Skin epidermis (tissue), 12 donors: ENCODE measurements around the gene PTH1R.
A peak's percentile ranks its signal among the peaks of the same experiment; 100 is the strongest.

Source experiments
- H3K27ac ChIP-seq, 21 experiments: fragments of 200-600 bp; sonication (generic) in 11 of 21; one replicate each; pipeline ENCODE4 v1.5.0; 2020; ENCODE audit warnings: mild to moderate bottlenecking in 3 of 21, inconsistent platforms in 2 of 21, moderate library complexity in 2 of 21
- H3K4me3 ChIP-seq, 7 experiments: fragments of 200-600 bp; sonication (generic) in 2 of 7; one replicate each; pipeline ENCODE4 v1.5.0; 2020; ENCODE audit warnings: inconsistent platforms in 2 of 7, mild to moderate bottlenecking in 2 of 7, moderate library complexity in 1 of 7

The PTH1R gene

DNA sequence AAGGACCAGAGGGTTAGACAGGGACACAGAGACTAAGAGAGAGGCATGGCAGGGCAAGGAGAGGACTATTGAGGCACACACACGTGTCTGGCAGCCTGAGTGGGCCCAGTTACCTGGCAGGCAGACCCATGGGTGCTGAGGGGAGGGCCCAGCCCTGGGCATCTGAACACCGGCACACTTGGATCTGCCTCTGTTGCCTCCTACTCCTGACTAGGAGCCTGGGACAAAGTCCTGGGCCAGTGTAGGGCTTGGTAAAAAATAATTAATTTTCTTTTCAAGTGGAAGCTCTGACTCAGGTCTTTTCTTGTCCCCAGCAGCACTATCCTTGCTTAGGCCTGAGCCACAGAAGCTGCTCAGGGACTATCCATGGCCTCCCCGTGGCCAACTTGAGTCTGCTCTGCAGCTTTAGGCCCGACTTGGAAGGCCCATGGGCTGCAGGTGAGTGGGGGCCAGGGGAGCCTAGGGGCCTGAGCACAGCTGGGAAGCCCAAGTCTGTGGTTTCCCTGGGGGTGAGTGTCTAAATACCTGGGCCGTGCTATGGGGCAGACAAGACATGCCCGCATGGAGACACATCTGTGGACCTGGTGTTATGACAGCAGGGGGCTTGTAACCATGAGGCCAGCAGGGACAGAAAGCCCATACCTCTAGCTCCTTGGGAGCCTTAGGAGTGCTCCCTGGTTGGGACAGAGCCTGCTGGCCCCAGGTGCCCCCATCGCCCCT is at the start of gene PTH1R:
PTH1R (plus strand) TSS at position 316 of the 720 bp plus-strand sequence. CDS start 5,839 bp downstream, outside the sequence.
- Histone ChIP-seq H3K4me3 (no peak within 1 kb of the TSS), H3K27ac (peak within 1 kb of the TSS in 1 of 21 experiments; percentile 22)

DNA sequence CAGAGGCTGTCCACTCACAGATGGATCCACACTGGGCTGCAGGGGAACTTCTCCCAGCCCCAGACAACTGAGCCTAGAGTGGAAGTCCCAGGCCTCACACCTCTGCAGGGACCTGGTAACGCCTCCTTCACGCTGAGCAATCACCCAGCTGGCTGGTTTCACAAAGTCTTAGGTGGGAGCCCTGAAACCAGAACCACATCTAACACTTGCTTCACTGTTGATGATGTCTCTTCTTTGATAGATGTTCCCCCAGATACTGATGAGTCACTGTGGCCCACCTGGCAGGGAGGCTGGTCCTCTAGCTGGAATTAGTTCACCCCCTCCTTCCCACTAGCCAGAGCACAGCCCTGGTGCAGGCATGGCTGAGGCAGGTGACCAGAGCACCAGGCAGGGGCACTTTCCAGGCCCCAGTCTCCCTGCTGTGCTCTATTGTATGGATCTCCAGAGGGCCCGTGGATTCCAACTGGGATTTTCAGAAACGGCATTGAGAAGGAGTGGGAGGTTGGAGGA is 47.8 kb upstream of the PTH1R start:
- no peak overlapping the region for H3K27ac ChIP-seq
- no peak overlapping the region for H3K4me3 ChIP-seq

DNA sequence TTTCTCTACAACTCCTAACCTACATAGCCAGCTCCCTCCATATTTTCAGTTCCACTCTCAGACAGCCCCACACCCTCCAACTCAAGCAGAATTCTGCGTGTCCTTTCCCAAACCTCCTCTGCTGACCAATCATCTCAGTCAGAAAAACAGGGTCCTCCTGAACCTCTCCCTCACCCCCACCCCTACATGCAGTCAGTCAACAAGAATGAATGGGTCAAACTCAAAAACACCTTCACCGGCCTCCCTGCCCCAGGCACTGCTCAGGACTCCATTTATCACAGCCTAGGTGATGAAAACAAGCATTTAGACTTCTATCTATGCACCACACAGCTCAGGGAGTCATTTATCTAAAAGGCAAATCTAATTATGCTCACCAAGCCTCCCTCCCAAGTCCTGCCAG is 46.7 kb upstream of the PTH1R start:
- Histone ChIP-seq H3K27ac (no peak overlapping the region), H3K4me3 (no peak overlapping the region)

DNA sequence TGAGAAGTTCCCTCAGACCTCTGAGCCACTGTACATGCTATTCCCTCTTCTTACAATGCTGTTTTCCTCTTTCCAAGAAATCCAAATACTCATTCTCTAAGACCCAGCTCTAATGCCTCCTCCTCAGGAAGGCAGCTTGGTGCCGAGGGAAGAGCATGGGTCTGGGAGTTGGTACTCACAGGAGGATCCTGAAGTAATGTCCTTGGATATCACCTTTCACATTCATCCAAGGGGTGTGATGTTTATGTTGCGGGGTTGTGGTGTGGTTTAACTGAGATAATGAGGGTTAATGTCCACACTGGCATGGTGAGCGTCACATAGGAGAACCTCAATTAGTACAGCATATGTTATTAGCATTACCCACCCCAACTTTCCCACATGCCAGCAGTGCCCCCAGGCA is 46.2 kb upstream of the PTH1R start:
- Histone ChIP-seq H3K4me3 (no peak overlapping the region), H3K27ac (no peak overlapping the region)

DNA sequence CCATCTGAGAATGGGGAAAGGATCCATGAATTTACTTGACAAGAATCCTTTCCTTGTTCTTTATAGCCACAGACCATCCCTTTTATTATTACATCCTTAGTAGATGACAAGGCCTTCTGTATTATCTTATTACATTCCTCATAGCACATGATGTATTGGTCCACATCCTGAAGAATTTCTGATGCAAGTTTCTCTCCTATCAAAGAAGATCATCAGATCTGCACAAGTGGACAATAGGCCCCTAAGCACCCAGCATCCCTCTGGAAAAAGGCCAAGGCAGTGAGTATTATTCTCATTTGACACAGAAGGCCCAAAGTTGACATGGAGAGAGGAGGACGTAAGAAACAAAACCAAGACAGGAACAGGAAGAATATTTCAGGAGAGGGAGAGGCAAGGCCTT is 45.7 kb upstream of the PTH1R start:
- Histone ChIP-seq H3K27ac (no peak overlapping the region), H3K4me3 (no peak overlapping the region)

DNA sequence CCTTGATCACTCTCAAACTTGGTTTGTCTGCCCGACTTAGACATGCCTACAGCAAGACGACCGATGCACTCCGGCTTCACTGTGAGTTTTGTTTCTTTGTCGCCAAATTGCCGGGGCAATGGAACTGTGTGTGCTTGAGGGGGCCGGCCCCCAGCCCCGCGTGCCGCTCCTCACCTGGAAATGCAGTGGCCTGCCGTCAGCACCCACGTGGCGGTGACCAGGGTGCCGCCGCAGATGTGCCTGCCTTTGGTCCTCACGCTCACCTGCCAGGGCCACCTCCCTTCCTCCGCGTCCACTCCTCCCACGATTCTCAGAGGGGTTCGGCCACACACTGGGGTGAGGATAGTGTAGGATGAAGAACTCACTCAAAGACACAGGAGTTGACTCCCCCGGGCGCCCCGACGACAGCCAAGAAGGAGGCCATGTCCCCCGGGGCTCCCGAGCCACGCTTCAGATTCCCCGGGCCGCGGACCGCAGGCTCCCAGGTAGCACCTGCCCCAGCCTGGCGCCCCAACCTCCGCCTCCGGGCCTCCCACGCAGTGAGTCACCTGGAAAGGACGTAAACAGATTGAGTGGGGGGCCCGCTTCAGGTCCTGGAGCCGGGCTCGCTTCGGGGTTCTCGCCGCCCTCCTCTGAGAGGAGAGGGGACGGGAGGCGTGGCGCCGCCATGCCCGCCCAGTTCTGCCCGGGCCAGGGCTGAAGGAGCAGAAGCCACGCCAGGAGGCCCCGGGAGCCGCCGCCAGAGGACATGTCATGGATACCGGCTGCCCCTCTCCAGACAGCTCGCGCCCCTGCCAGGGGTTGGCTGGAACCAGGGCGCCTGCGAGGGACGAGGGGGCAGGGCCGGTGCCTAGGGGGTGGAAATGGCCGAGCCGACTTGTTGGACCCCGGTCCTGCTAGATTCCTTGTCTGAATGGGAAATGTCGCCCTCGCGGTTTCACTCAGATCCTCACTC is 43.9 kb upstream of the PTH1R start:
- Histone ChIP-seq H3K4me3 (no peak overlapping the region), H3K27ac (no peak overlapping the region)

DNA sequence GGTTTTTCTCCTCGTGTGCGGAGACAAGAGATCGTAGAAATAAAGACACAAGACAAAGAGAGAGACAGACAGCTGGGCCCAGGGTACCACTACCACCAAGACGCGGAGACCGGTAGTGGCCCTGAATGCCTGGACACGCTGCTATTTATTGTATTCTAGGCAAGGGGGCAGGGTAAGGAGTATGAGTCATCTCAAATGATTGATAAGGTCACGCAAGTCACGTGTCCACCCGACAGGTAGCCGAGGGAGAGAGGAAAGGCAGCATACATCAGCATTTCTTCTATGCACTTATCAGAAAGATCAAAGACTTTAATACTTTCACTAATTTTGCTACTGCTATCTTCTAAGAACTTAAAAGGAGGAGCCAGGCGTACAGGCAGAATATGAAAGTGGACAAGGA is 42.5 kb upstream of the PTH1R start:
- no peak overlapping the region for H3K4me3 ChIP-seq
- H3K27ac ChIP-seq: no peak overlapping the region

DNA sequence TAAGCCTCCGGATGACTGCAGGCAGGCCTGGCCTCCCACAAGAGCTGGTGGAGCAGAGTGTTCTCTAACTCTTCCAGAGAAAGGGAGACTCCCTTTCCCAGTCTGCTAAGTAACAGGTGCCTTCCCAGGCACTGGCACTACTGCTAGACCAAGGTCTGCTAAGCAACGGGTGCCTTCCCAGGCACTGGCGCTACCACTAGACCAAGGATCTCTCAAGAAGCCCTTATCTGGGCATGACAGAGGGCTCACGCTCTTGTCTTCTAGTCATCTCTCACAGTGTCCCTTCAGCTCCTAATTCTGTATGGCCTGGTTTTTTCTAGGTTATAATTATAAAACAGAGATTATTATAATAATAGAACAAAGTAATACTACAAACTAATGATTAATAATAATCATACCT is 42.0 kb upstream of the PTH1R start:
- Histone ChIP-seq H3K4me3 (no peak overlapping the region), H3K27ac (no peak overlapping the region)

DNA sequence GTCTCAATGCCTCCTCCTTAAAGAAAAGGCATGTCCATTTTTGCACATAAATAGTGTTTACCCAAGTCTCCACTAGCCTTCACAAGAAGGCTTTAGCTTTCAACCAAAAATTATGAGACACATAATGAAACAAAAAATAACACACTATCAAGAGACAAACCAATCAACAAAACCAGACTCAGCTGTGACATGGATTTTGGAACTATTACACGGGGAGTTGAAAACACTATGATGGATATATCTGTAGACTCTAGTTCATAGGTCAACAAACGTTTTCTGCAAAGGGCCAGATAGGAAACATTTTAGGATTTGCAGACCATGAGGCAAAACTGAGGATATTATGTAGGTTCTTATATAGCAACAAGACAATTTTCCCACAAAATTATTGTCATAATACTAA is 39.2 kb upstream of the PTH1R start:
- no peak overlapping the region for H3K4me3 ChIP-seq
- H3K27ac ChIP-seq: no peak overlapping the region

DNA sequence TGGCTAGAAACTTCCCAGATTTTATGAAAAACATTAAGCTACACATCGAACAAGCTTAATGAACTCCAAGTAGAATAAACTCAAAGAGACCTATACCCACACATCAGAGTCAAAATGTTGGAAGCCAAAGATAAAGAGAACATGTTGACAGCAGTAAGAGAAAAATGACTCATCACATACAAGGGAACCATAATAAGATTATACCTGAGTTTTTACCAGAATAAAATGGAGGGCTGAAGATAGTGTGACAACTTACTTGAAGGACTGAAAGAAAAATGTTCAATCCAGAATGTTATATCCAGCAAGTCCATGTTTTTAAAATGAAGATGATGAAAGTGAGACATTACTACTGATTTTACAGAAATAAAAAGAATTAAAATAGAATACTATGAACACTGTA is 37.0 kb upstream of the PTH1R start:
- Histone ChIP-seq H3K4me3 (no peak overlapping the region), H3K27ac (no peak overlapping the region)

DNA sequence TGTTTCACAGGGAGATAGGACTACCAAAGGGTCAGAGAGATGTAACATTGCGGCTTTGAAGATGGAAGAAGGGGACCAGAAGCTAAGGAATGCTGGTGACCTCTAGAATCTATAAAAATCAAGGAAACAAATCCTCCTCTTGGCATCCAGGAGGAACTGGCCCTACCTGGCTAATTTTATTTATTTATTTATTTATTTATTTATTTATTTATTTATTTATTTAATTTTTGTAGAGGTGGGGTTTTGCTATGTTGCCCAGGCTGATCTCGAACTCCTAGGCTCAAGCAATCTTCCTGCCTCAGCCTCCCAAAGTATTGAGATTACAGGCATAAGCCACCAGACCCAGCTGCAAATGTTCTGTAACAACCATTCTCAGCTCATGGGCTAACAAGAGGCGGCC is 34.0 kb upstream of the PTH1R start:
- H3K4me3 ChIP-seq: no peak overlapping the region
- no peak overlapping the region for H3K27ac ChIP-seq

DNA sequence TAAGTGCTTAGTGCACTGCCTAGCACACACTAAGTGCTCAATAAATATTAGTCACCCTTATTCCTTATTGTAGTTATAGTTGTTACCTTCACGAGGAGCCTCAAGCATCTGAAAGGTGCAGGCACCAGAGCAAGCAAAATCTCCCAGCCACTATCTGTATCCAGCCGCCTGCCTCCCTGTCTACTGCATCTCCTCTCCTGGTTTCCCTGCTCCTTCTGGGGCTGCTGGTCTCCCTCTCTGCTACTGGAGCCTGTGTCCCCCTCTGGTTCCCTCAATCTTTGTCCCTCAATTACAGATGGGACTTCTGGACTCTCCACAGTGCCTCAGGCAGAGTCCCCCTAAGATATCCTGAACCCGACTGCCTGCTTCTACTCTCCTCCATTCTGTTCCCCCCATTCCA is 33.1 kb upstream of the PTH1R start:
- H3K4me3 ChIP-seq: no peak overlapping the region
- peak overlapping the region in 7 of 21 experiments; percentile 75 to 85 (median 82) for H3K27ac ChIP-seq

DNA sequence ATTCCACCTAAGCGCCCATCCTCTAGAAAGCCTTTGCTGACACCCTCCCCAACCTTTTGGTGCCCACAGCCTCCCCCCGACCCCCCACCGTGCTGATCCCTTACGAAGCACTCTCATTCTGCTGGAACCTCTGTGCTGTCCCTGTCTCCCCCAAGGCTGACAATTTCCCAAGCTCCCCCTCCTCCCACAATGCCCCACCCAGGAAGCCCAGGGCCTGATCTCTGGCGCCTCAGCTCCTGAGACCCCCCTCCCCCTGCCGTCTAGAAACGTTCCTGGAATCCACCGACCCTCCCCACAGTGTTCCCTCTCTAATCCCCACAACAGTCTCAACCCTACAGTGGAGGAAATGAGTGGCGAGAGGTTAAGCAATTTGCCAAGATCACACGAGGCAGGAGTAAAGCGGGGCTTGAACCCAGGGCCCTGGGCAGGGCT is 32.6 kb upstream of the PTH1R start:
- Histone ChIP-seq H3K4me3 (peak overlapping the region in 3 of 7 experiments; percentile 31 to 55 (median 46)), H3K27ac (peak overlapping the region in 17 of 21 experiments; percentile 73 to 87 (median 78))

DNA sequence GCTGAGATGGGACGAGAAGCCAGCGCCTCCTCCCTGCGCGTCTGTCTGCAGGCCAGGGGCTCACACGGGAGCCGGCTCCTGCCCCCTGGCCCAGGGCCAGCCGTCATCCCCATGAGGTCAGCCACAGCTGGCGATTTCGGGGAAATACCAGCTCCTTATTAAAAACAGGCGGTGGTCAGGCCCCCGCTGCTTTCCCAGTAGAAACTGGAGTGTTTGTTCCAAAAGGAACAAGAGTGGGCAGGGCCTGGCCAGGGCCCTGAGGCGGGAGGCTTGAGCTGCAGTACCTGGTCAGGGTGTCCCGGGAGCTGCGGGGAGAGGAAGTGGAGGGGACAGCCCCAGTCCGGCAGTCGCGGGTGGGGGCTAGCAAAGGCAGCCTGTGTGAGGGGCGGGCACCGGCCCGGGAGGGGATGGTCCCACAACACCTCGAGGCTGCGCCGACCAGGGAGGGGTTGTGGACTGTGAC is 32.1 kb upstream of the PTH1R start:
- Histone ChIP-seq H3K27ac (peak overlapping the region in 20 of 21 experiments; percentile 28 to 87 (median 78)), H3K4me3 (peak overlapping the region; percentile 31 to 55 (median 41))

DNA sequence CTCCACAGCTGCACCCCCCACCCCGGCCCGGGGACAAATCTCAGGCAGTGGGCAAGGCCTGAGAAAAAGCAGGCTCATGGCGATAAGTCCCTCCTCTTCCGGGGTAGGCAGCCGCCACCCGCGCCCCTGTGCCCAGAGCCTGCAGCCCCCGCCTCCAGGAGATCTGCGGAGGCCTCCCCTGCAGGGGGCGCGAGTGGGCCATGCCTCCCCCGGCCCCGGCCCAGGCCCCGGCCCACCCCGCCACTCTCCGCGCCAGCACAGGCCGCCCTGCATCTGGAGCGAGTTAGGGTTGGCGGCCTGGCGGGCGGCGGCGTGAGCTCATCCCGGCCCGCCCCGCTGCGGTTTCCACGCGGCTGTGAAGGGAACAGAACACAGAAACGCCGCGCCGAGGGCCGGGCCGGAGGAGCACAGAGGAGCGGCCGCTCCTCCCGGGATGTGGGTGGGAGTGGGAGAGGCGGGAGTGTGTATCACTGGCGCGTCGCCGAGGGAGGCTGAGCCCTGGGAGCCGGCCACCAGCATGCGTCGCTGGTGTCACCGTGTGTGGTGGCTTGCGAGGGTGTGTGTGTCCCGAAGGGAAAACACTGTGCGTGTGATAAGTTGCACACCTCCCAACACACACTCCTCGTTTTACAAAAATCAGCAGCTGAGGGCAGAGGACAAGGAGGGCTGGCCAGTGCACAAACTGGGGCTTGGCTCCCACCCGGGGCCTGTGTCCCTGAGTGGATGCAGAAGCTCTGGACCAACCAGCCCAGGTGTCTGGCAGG is 31.5 kb upstream of the PTH1R start:
- Histone ChIP-seq H3K27ac (peak overlapping the region; percentile 14 to 87 (median 77)), H3K4me3 (peak overlapping the region; percentile 31 to 55 (median 41))

DNA sequence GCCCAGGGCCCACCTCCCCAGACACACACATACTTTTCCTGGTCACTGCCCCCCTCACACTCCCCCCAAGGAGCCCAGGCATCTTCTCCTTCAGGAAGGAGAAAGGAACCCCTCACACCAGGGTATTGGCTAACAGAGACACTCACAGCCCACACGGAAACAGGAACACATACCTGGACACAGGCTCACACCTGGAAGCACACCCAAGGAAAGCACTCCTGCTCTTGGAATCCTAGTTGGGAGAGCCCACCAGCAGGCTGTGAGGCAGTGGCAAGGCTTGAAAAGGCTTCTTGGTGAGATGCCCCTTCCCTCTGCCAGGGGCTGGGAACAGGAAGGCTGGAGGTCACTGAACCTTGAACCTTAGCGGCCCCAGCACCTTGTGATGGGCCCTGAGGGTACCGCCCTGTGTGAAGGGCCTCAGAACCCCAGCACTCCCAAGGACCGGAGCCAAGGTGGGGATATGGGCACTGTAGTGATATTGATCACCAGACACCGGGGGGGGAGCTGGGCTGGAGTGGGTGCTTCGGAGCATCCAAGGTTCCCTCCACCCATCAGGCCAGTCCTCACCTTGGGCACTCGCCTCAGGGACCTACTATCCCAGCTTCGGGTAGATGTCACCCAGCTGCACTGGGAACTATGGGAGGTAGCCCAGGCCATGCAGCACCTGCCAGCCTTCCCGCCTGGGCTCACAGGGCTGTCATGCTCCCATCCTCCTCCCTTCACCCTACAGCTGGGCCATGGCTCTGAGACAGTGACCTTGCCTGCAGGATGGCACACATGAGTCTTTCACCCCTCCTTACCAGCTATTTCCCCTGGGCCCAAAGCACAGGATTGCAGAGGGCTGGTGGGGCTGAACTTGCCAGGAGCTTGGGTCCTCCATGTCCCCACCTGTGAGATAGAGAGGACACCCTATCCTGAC is 30.6 kb upstream of the PTH1R start:
- H3K27ac ChIP-seq: peak overlapping the region in 12 of 21 experiments; percentile 14 to 87 (median 82)

DNA sequence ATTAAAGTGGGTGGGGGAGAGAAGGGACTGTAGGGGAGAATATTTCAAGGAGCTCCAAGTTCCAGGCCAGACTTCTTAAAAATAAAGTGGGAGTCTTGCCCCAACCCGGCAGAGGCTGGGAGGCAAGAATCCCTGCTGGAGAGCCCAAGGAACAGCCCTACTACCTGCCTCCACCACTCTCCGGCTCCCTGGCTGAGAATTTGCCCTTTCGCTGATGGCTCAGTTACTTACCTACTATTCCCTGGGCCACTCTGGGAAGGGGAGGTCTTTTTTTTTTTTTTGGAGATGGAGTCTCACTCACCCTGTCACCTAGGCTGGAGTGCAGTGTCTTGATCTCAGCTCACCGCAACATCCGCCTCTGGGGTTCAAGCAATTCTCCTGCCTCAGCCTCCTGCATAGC is 29.8 kb upstream of the PTH1R start:
- Histone ChIP-seq H3K27ac (peak overlapping the region in 2 of 21 experiments; percentile 29 to 53), H3K4me3 (no peak overlapping the region)

More for the DNA sequence above, 30.6 kb upstream of the PTH1R start:
- H3K4me3 ChIP-seq: peak overlapping the region in 2 of 7 experiments; percentile 38 to 55

DNA sequence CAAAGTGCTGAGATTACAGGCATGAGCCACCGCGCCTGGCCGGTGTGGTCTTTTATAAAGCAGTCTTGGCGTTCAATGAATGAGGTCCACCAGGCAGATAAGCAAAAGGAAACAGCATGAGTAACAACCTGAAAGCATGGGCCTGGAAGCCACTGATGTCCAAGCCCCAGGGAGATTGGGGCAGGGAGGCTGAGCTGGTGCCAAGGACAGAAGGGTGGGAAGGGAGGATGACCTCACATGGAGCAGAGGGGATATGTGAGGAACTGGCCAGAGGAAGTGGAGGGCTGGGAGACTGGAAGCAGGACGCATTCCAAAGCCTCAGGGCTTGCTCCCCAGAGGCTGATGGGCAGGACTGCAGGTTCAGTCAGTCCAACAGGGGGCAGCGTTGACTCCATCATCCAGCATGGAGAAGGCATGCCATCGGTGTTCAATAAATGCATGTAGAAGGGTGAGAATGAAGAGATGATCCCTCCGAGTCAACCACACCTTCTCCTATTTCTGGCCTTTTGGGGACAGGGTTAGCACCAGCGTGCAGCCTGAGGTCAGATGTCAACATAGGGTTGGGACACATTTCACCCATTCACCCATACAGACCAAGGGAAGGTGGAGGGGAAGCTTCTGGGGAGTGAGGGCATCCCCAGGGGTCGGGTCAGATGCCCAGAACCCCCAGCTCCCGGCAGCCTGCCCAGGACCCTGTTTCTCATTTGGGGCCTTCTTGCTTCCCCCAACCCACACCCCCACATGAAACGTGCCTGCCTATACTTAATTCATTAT is 29.1 kb upstream of the PTH1R start:
- H3K4me3 ChIP-seq: no peak overlapping the region
- peak overlapping the region in 1 of 21 experiments; percentile 29 for H3K27ac ChIP-seq
